ENCODE results near the gene UBASH3B.
"Not testable (repeated sequence)": the region's sequence is repeated elsewhere in the genome, so short reads cannot be mapped to it uniquely, and the experiment has no call there.

The UBASH3B gene

GRCh38 chr11:122823564-122823963 lies 168.0 kb downstream of the UBASH3B start:
- no peak for DNase-seq (ENCODE audit: extremely low read depth, low read depth)
- no peak for TF ChIP-seq CTCF (IDR thresholded peaks at IDR 0.05; ENCODE audit: low read depth, low read length, missing control alignments)
- no peak overlapping the region for H3K4me3 ChIP-seq (replicated peaks; ENCODE audit: low read depth, low read length)

GRCh38 chr11:122829371-122829770 lies 173.8 kb downstream of the UBASH3B start:
- H3K4me3 ChIP-seq (replicated peaks; ENCODE audit: low read depth, low read length); DNase-seq (ENCODE audit: extremely low read depth, low read depth): not testable (repeated sequence)

GRCh38 chr11:122832297-122832696 lies 176.8 kb downstream of the UBASH3B start:
- not testable (repeated sequence) for H3K4me3 ChIP-seq (replicated peaks; ENCODE audit: low read depth, low read length); DNase-seq (ENCODE audit: extremely low read depth, low read depth)

GRCh38 chr11:122832721-122833470 lies 177.4 kb downstream of the UBASH3B start:
- DNase-seq (ENCODE audit: extremely low read depth, low read depth), result no peak
- H3K4me3 ChIP-seq (replicated peaks; ENCODE audit: low read depth, low read length), result no peak overlapping the region
- no peak for TF ChIP-seq CTCF (IDR thresholded peaks at IDR 0.05; ENCODE audit: low read depth, low read length, missing control alignments)

- H3K4me3 ChIP-seq (replicated peaks; ENCODE audit: low read depth, low read length), result no peak overlapping the region
- TF ChIP-seq CTCF (IDR thresholded peaks at IDR 0.05; ENCODE audit: low read depth, low read length, missing control alignments), result no peak
- DNase-seq (ENCODE audit: extremely low read depth, low read depth), result no peak
Observed at GRCh38 chr11:122833846-122834464, 178.4 kb downstream of the UBASH3B start.

- no peak for DNase-seq (ENCODE audit: extremely low read depth, low read depth)
- TF ChIP-seq CTCF (IDR thresholded peaks at IDR 0.05; ENCODE audit: low read depth, low read length, missing control alignments), result no peak
- H3K4me3 ChIP-seq (replicated peaks; ENCODE audit: low read depth, low read length), result no peak overlapping the region
Observed at GRCh38 chr11:122836916-122837315, 181.4 kb downstream of the UBASH3B start.

- no peak for TF ChIP-seq CTCF (IDR thresholded peaks at IDR 0.05; ENCODE audit: low read depth, low read length, missing control alignments)
- DNase-seq (ENCODE audit: extremely low read depth, low read depth), result no peak
- H3K4me3 ChIP-seq (replicated peaks; ENCODE audit: low read depth, low read length), result no peak overlapping the region
Observed at GRCh38 chr11:122837528-122838346, 182.2 kb downstream of the UBASH3B start.

Measured in HFF-Myc (cell line).